Loucy (cell line): ENCODE measurements around the gene TMEM82.

Experiments used
- H2AFZ ChIP-seq: fragments of 200-600 bp; sonication (generic); 2 replicates; pipeline ENCODE4 v1.6.0; 2016; ENCODE audit warnings: antibody characterized with exemption, mild to moderate bottlenecking, low read length, moderate library complexity
- H3F3A ChIP-seq: fragments of 200-600 bp; 2 replicates; pipeline ENCODE4 v1.6.0; 2016; ENCODE audit warnings: antibody characterized with exemption, low read depth, mild to moderate bottlenecking
- H3K27me3 ChIP-seq: fragments of 200-600 bp; sonication (generic); 2 replicates; pipeline ENCODE4 v1.6.1; 2014; ENCODE audit warnings: low read length, mild to moderate bottlenecking; ENCODE audit not compliant: insufficient read depth, poor library complexity, severe bottlenecking
- H3K36me3 ChIP-seq: fragments of 200-600 bp; sonication (generic); 2 replicates; pipeline ENCODE4 v1.6.1; 2016; ENCODE audit warnings: low read length; ENCODE audit not compliant: insufficient read depth
- H3K4me1 ChIP-seq: fragments of 200-600 bp; sonication (generic); 2 replicates; pipeline ENCODE4 v1.5.1; 2014; ENCODE audit warnings: low read length, mild to moderate bottlenecking; ENCODE audit not compliant: insufficient read depth, poor library complexity, severe bottlenecking
- H3K4me2 ChIP-seq: fragments of 200-600 bp; sonication (generic); 2 replicates; pipeline ENCODE4 v1.6.0; 2014; ENCODE audit warnings: antibody characterized with exemption, low read length, low read depth, mild to moderate bottlenecking; ENCODE audit not compliant: poor library complexity, severe bottlenecking
- H3K4me3 ChIP-seq: fragments of 200-600 bp; sonication (generic); 2 replicates; pipeline ENCODE4 v1.5.1; 2014; ENCODE audit warnings: low read length, mild to moderate bottlenecking, mixed read lengths; ENCODE audit not compliant: poor library complexity, severe bottlenecking
- H3K79me2 ChIP-seq: fragments of 200-600 bp; sonication (generic); 2 replicates; pipeline ENCODE4 v1.6.1; 2014; ENCODE audit warnings: low read length; ENCODE audit not compliant: insufficient read depth
- H3K9ac ChIP-seq: fragments of 200-600 bp; sonication (generic); 2 replicates; pipeline ENCODE4 v1.6.0; 2014; ENCODE audit warnings: mild to moderate bottlenecking, low read depth, low read length, moderate library complexity; ENCODE audit not compliant: poor library complexity, severe bottlenecking
- H3K9me2 ChIP-seq: fragments of 200-600 bp; sonication (generic); replicated peaks from 2 replicates; pipeline ENCODE4 v1.6.1; 2016; ENCODE audit warnings: low read depth, low read length, mixed read lengths
- H3K9me3 ChIP-seq: fragments of 200-600 bp; sonication (generic); 2 replicates; pipeline ENCODE4 v1.6.1; 2014; ENCODE audit warnings: mild to moderate bottlenecking, antibody characterized with exemption, low read length, low read depth; ENCODE audit not compliant: insufficient read depth
- H4K20me1 ChIP-seq: fragments of 200-600 bp; sonication (generic); 2 replicates; pipeline ENCODE4 v1.6.0; 2014; ENCODE audit warnings: antibody characterized with exemption, low read length, mild to moderate bottlenecking; ENCODE audit not compliant: insufficient read depth, poor library complexity, severe bottlenecking
- EZH2phosphoT487 ChIP-seq: fragments of 200-600 bp; IDR thresholded peaks from 2 replicates; pipeline ENCODE4 v1.6.1; 2018; ENCODE audit warnings: antibody characterized with exemption, mild to moderate bottlenecking, moderate library complexity, borderline replicate concordance
- TF ChIP-seq, protein P1 (sequence below): fragments of 200-600 bp; sonication (generic); conservative IDR thresholded peaks from 2 replicates; pipeline ENCODE4 v1.5.1; 2014; ENCODE audit warnings: mild to moderate bottlenecking, antibody characterized with exemption, low read length

The TMEM82 gene

DNA sequence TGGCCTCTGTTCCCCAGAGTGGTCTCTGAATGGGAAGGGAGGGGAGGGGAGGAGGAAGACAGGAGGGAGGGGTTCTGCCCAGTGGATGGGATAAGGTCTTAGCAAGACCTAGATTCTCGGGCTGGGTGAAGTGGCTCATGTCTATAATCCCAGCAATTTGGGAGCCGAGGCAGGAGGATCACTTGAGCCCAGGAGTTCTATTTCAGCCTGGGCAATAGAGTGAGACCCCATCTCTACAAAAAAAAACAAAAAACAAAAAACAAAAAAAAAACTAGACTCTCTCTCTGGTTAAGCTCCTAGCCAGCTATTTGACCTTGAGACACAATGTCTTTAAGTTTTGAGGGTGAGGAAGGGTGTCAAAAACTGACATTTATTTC is 53.8 kb downstream of the TMEM82 start:
- Histone ChIP-seq H4K20me1 (no peaks in the 10 kb centered on the region), H2AFZ (no peak overlapping the region), H3K9me2 (no peaks in the 10 kb centered on the region), H3K4me1 (no peaks in the 10 kb centered on the region), H3K36me3 (no peaks in the 10 kb centered on the region), H3K4me2 (no peak overlapping the region), H3K9me3 (no peaks in the 10 kb centered on the region), H3K79me2 (no peaks in the 10 kb centered on the region), H3K9ac (no peak overlapping the region), H3F3A (no peaks in the 10 kb centered on the region), H3K27me3 (no peaks in the 10 kb centered on the region), H3K4me3 (no peak overlapping the region)
- TF ChIP-seq, protein P1, sequence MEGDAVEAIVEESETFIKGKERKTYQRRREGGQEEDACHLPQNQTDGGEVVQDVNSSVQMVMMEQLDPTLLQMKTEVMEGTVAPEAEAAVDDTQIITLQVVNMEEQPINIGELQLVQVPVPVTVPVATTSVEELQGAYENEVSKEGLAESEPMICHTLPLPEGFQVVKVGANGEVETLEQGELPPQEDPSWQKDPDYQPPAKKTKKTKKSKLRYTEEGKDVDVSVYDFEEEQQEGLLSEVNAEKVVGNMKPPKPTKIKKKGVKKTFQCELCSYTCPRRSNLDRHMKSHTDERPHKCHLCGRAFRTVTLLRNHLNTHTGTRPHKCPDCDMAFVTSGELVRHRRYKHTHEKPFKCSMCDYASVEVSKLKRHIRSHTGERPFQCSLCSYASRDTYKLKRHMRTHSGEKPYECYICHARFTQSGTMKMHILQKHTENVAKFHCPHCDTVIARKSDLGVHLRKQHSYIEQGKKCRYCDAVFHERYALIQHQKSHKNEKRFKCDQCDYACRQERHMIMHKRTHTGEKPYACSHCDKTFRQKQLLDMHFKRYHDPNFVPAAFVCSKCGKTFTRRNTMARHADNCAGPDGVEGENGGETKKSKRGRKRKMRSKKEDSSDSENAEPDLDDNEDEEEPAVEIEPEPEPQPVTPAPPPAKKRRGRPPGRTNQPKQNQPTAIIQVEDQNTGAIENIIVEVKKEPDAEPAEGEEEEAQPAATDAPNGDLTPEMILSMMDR: no peak
- TF ChIP-seq EZH2phosphoT487: no peak
